CD4-positive, alpha-beta T cell treated with Interleukin-15 for 4 hours (primary cell): ENCODE data around the gene TBC1D3.
"Not testable (repeated sequence)": the region's sequence is repeated elsewhere in the genome, so short reads cannot be mapped to it uniquely, and the experiment has no call there.

Experiments used
- DNase-seq: peaks from one replicate; pipeline ENCODE4 v3.0.0-alpha.2; 2020; ENCODE audit warnings: low spot score

The TBC1D3 gene

DNA sequence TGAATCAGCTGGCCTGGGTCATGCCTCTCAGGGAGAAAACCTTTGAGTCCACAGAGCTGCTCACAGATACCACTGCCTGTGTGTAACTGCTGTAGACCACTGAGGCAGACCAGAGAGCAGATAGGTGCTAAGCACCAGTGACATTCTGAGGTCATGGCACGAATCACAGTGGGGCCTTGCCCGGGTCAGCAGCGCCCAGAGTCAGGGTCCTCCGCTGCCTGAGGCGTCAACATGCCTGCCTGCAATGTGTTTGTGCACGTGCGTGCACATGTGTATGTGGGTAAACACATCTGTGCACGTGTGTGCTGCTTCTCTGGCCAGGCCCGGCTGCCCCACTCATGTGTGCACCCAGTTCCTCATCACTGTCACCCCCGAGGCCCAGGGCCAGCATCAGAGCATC is at the start of gene TBC1D3:
TBC1D3 (minus strand) TSS at position 101 of the 400 bp plus-strand sequence. CDS start 1,526 bp downstream, outside the sequence.
- DNase-seq, result not testable (repeated sequence)

DNA sequence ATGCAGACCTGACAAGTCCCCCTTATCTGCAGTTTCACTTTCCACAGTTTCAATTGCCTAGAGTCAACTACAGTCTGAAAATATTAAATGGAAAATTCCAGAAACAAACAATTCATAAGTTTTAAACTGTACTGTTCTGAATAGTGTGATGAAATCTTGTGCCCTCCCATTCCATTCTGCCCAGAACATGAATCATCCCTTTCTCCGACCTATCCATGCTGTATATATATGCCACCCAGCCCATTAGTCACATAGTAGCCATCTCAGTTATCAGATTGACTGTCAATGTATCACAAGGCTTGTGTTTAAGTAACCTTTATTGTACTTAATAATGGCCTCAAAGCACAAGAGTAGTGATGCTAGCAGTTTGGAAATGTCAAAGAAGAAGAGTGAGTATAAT is 40.4 kb upstream of the TBC1D3 start:
- not testable (repeated sequence) for DNase-seq

DNA sequence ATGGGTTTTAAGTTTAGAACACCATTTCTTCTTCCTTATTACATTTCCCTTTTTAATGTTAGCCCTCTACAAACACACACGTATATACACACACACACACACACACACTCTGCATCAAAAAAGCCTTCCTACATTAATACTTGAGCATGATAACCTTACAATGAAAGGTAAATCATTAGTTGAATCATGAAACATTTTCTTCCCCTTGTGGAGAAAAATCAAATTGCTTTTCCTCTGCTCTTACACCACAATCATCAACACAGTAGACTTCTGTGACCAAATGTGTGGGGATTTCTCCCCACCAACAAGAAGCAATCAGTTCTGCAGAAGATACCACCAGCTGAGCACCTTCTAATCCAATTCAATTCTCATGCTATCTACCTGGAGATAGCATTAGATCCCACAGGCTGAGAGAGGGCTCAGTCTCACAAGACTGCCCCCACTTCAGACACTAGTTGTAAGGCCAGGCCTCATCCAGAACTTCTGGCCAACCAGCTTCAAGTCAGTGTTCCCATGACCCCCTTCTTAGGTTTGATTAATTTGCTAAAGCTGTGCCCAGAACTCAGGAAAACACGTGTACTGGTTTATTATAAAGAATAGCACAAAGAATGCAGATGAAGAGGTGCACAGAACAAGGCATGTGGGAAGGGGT is 33.6 kb upstream of the TBC1D3 start:
- DNase-seq, result not testable (repeated sequence)

DNA sequence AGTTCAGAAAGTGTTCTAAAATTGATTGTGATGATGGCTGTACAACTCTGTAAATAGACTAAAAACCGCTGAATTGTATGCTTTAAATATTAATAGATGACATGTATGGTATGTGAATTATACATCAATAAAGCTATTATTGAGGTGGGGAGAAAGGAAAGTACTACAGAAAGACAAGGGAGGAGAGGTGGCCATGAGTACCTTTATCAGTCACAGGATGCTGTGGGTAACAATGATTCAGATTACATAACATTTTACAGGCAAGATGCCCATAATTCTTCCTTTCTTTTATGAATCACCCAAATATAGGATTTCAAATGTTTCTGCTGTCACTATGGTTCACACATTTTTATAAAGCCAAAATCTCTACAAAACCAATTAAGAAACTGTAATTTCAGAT is 28.5 kb upstream of the TBC1D3 start:
- DNase-seq, result not testable (repeated sequence)

DNA sequence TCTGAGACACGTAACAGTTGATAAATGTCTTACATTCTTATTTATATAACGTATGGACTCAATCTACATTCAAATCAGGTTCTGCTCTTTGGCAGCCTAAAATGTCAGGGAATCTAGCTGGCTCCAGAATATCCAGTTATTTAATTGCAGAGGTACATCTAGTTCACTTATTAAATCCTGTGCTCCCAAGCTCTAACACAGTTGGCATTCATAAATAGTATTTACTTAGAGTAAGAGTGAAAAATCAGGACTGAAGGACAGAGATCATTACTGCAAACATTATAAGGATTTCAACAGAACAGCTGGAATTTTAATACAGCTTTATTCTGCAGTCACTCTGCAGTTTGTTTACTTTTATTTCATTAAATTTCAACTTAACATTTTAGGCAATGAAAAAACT is 7.9 kb upstream of the TBC1D3 start:
- not testable (repeated sequence) for DNase-seq

DNA sequence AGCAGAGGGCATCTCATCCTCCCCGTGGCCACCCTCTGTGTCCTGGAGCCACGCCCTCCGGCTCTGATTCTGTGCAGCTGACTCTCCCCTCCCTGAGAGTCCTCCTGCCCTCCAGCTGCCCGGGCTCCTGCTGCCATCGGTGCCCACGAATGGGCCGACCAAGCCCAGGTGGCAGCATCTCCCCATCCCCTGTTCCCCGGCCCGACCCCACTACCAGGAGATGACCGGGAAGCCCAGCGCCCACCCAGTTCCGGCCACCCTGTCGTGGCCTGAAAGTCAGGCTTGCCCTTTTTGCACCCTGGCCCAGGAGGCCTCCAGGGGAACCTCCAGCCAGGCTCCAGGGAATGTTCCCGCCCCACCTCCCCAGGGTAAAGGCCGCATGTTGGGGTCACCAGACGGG is 57.5 kb downstream of the TBC1D3 start:
- DNase-seq, result not testable (repeated sequence)
